Measurements from ENCODE around the gene CHAF1A. TPM values are rescaled to one million over a fixed set of nuclear protein-coding genes. Genes with fewer than 3 reads are reported as not detected.

The CHAF1A gene, protein sequence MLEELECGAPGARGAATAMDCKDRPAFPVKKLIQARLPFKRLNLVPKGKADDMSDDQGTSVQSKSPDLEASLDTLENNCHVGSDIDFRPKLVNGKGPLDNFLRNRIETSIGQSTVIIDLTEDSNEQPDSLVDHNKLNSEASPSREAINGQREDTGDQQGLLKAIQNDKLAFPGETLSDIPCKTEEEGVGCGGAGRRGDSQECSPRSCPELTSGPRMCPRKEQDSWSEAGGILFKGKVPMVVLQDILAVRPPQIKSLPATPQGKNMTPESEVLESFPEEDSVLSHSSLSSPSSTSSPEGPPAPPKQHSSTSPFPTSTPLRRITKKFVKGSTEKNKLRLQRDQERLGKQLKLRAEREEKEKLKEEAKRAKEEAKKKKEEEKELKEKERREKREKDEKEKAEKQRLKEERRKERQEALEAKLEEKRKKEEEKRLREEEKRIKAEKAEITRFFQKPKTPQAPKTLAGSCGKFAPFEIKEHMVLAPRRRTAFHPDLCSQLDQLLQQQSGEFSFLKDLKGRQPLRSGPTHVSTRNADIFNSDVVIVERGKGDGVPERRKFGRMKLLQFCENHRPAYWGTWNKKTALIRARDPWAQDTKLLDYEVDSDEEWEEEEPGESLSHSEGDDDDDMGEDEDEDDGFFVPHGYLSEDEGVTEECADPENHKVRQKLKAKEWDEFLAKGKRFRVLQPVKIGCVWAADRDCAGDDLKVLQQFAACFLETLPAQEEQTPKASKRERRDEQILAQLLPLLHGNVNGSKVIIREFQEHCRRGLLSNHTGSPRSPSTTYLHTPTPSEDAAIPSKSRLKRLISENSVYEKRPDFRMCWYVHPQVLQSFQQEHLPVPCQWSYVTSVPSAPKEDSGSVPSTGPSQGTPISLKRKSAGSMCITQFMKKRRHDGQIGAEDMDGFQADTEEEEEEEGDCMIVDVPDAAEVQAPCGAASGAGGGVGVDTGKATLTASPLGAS
- 4.5 and 12.5 TPM in 2 replicates for total RNA-seq

DNA sequence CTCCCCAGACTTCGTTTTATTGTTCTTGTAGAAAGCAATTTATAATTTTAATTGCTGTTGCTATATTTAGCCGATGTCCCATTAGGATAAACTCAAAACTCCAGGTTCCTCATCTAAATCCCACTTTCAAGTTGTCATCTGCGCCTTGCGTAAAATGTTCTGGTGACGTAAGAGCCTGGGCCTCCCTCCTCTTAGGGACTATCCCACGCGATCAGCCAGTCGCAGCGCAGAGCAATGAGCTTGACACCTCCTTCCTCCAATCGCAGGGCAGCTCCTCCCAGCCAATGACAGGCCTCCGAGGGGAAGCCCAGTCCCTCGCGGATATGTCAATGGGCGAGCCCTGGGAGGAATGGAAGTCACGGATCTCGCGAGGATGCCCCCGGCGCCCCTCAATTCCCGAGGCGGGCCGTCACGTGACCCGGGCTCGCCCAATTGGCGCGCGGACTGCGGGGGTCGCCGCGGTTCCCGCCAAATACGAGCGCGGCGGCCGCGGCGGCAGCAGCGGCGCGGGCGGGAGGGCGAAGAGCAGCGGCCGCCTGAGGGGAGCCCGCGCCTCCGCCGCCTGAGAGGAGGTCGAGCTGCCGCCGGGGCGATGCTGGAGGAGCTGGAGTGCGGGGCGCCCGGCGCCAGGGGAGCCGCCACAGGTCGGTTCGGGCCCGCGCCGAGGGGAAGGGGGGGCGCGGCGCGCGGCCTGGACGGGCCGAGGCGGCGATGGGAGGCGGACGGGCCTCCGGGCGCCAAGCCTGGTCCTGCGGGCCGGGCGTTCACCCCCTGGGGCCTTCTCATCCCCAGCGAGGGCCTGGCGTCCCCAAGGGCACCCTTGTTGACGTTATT lies at the start of gene CHAF1A:
CHAF1A (plus strand) TSS at position 470 of the 834 bp plus-strand sequence; CDS start at position 593, 123 bp downstream.

DNA sequence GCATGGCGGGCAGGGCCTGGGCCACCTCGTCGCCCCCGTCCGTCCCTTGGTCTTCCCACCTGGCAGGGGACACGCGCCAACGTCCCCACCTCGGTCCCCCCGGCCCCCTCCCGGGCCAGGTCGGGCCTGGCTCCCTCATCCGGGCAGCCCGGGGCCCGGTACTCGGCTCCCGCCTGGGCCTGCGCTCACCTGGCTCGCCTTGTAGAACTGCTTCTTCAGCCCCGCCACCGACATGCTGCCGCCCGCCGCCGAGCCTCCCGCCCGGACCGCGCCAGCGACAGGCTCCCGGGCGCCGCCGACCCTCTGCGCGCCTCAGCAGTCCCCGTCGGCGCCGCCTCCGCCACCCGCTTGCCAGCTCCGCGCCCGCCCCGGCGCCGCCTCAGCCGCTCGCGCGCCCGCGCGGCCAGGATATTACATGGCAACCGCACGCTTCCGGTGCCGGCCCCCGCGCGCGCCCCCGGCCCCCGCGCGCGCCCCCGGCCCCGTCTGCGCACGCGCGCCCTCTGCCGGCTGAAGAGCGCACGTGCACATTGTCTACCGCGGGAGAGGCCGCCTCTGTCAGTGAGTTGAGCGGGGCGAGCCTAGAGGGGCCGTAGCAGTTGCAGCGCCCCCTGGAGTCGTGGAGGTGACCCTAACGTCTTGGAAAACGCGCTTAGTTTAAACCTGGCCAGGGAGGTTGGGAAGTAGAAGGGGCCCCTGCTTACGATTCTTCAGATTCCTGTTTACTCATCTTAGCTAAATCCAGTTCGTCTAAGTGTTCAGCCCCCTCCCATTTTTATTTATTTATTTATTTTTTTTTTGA lies 2.1 kb upstream of the CHAF1A start, which contains the start of gene SH3GL1:
SH3GL1 (minus strand) TSS at position 413 of the 802 bp plus-strand sequence; CDS start at position 234, 179 bp downstream.

DNA sequence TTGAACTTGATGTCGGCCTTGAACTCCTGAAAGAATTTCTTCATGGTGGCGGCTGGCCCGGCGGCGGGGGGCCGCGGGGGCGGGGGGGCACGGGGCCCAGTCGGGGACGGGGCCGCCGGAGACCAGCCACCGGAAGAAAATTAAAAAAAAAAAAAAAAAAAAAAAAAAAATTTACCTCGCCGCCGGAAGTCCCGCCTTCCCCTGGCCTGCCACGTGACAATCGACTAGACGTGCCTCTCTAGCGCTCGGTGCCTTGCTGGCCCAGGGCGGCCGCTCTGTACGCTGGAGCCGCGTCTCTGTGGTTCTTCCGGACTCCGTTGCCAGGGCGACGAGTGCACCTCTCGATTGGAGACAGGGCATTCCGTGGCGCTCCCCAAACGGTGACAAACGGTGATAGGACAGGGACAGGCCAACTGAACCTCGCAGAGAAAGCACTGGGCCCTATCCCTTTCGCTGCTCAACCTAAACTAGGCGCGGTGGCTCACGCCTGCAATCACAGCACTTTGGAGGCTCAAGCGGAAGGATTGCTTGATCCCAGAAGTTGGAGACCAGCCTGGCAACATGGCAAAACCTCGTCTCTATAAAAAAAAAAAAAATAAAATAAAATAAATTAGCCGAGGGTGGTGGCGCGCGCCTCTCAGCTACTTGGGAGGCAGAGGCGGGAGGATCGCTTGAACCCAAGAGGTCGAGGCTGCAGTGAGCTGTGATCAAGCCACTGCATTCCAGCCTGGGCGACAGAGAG lies 55.4 kb downstream of the CHAF1A start, which contains the start of gene UBXN6:
UBXN6 (minus strand) TSS at position 141 of the 742 bp plus-strand sequence; CDS start at position 44, 97 bp downstream.

DNA sequence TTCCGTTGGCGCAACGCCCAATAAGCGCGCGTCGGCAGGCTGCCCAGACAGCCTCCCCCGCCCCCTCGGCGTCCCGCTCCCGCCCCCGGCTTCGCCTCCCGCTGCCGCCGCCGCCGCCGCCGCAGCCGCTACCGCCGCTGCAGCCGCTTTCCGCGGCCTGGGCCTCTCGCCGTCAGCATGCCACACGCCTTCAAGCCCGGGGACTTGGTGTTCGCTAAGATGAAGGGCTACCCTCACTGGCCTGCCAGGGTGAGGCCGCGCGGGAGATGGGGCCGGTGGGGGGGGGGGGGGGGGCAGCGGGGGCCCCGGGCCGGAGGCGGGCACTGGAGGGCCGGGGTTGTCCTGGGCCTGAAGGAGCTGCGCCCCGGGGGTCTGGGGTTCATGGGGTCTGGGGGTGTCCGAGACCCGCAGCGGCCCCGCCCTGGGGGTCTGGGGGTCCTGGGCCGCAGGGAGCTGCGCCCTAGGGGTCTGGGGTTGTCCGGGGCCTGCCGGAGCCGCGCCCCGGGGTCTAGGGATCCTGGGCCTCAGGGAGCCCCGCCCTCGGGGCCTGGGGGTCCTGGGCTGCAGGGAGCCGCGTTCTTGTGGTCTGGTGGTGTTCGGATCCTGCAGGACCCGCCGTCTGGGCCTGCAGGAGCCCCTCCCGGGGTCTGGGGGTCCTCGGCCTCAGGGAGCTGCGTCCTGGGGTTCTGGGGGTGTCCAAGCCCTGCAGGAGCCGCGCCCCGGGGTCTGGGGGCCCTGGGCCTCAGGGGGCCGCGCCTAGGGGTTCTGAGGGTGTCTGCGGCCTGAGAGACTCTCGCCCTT lies 69.9 kb downstream of the CHAF1A start, which contains the start of gene HDGFL2:
HDGFL2 (plus strand) TSS at position 124 of the 801 bp plus-strand sequence; CDS start at position 178, 54 bp downstream.

Other genes starting within 250 kb of the CHAF1A start
- gene CREB3L3, start 249.0 kb upstream of the CHAF1A start, total RNA-seq, result not detected in 2 replicates
- 12.6 and 64.3 TPM in 2 replicates for gene SIRT6, start 220.1 kb upstream of the CHAF1A start, total RNA-seq
- gene ANKRD24, start 220.0 kb upstream of the CHAF1A start, total RNA-seq, result 0.49 and 0.90 TPM in 2 replicates
- 0.18 and 3.4 TPM in 2 replicates for gene EBI3, start 173.1 kb upstream of the CHAF1A start, total RNA-seq
- gene YJU2, start 155.6 kb upstream of the CHAF1A start, total RNA-seq, result 14.1 and 14.6 TPM in 2 replicates
- gene SHD, start 123.4 kb upstream of the CHAF1A start, total RNA-seq, result not detected in 2 replicates
- not detected in 2 replicates for gene TMIGD2, start 100.3 kb upstream of the CHAF1A start, total RNA-seq
- gene FSD1, start 98.0 kb upstream of the CHAF1A start, total RNA-seq, result 3.1 and 6.7 TPM in 2 replicates
- 1.8 and 2.6 TPM in 2 replicates for gene STAP2, start 63.8 kb upstream of the CHAF1A start, total RNA-seq
- gene MPND, start 59.1 kb upstream of the CHAF1A start, total RNA-seq, result 1.3 and 3.4 TPM in 2 replicates
- gene SH3GL1, start 2.1 kb upstream of the CHAF1A start, total RNA-seq, result 105 and 109 TPM in 2 replicates
- 78.9 and 206 TPM in 2 replicates for gene UBXN6, start 55.2 kb downstream of the CHAF1A start, total RNA-seq
- gene HDGFL2, start 69.7 kb downstream of the CHAF1A start, total RNA-seq, result 52.2 and 53.9 TPM in 2 replicates
- gene PLIN4, start 115.8 kb downstream of the CHAF1A start, total RNA-seq, result 0.32 and 0.72 TPM in 2 replicates
- 1.3 TPM in 2 replicates for gene PLIN5, start 132.6 kb downstream of the CHAF1A start, total RNA-seq
- 1.3 and 2.6 TPM in 2 replicates for gene LRG1, start 137.4 kb downstream of the CHAF1A start, total RNA-seq
- gene SEMA6B, start 157.0 kb downstream of the CHAF1A start, total RNA-seq, result 9.7 and 15.3 TPM in 2 replicates
- 5.0 and 7.2 TPM in 2 replicates for gene TNFAIP8L1, start 236.9 kb downstream of the CHAF1A start, total RNA-seq

All from cardiac atrium fibroblast (primary cell).